ENCODE measurements around the gene RRP1B.
"Not testable (repeated sequence)": the region's sequence is repeated elsewhere in the genome, so short reads cannot be mapped to it uniquely, and the experiment has no call there.

The RRP1B gene

GRCh38 chr21:43640400-43640799 is 19.0 kb upstream of the RRP1B start:
- no peak for DNase-seq

DNA sequence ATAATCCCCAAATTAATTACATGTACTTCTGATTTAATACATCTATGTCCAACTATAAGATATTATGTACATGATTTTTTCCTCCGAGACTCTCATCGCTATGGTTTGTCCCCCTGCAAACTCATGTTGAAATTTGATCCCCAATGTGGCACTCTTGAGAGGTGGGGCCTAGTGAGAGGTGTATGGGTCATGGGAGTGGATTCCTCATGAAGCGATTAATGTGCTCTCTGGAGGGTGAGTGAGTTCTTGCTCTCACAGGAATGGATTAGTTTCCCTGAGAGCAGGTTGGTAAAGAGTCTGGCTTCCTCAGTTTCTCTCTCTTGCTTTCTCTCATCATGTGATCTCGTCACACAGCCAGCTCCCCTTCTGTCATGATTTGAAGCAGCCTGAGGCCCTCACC is 16.2 kb upstream of the RRP1B start:
- DNase-seq = no peak

DNA sequence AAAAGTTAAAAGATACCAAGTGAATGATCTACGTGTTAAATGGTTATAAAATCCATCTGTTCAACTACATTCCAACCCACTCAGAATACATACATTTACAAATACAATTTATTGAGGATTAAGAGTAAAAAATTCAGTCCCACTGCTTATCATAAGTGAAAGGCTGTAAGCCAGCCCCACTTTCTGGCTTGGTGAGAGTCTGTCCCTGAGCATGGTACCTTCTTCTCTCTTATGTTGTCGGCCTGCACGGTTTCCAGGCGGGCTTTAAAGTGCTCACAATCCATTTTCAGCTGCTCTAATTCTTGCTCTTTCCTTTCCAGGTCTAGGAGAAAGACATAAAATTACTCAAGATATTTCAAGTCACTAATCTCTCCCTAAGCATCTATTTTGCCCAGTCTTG is 15.3 kb upstream of the RRP1B start:
- DNase-seq = no peak

GRCh38 chr21:43644609-43645008 is 14.8 kb upstream of the RRP1B start:
- no peak for DNase-seq

DNA sequence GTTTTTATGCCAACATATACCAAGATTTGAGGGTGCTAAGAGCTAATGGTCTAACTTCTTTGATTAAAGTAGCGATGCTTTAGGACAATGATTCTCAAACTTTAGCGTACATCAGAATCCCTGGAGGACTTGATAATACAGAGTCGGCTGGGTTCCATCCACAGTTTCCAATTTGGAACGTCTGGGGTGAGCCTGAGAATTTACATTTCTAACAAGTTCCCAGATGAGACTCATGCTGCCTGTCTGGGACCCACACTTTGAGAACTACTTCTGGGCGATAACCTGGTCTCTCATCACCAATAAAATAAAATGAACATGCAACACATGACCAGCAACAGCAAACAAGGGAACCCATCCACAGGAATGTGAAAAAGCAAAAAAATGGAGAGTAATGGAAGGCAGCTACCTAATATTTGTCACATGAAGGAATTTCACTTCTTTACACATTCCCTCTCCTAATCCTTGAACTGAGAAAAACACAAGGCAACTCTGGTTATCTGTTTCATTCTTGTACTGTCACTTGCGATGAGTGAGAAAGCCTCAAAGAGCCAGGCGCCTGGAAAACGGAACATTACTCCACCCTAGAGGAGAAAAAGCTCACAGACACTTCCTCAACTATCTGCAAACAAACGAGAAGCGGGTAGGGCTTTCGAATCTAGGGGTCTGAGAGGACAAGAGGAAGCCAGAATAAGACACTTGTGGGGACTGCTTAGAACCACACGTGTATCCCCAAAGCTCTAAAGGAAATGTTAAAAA is 14.0 kb upstream of the RRP1B start:
- no peak for DNase-seq

DNA sequence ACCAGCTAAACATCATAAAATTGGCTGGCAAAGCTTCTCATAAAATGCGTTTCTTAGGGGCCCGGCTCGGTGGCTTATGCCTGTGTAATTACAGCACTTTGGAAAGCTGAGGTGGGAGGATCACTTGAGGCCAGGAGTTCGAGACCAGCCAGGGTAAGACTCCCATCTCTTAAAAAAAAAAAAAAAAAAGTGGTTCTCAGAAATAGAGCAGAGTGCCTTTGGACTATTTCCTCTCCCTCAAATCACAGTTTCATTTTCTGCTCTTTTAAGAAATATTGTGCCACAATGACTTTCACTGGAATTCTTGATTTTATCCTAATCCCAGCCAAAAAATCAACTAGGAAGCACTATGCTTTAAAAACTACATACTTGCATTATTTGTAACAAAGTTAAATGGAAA is 13.4 kb upstream of the RRP1B start:
- DNase-seq = no peak

GRCh38 chr21:43646550-43647260 is 12.7 kb upstream of the RRP1B start:
- DNase-seq = peak; percentile 66

- DNase-seq = no peak
Measured at GRCh38 chr21:43648171-43648570, 11.2 kb upstream of the RRP1B start.

DNA sequence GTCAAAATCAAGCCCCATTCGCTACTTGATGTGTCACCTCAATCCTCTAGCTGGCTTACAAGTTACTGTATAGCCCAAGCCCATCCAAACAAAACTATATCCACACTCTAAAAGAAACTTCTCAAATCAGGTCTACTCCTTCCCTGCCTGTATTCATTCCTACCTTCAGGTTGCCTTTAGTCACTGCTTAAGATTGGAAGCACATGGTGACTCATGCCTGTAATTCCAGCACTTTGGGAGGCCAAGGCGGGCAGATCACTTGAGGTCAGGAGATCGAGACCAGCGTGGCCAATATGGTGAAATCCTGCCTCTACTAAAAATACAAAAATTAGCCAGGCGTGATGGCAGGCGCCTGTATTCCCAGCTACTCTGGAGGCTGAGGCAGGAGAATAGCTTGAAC is 7.4 kb upstream of the RRP1B start:
- not testable (repeated sequence) for DNase-seq

DNA sequence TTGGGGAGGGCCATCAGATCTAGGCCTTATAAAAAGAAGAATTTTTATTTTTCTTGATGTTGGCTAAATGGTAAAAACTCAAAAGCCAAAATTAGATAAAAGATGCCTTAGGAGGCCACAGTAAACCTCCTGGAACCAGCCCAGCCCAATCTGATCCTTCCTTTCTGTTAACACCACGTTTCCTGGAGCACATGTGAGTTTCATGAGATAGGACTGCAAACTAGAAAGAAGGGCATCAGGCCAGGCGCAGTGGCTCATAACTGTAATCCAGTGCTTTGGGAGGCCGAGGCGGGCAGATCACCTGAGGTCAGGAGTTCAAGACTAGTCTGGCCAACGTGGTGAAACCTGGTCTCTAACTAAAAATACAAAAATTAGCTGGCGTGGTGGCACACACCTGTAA is 6.7 kb upstream of the RRP1B start:
- DNase-seq = no peak

DNA sequence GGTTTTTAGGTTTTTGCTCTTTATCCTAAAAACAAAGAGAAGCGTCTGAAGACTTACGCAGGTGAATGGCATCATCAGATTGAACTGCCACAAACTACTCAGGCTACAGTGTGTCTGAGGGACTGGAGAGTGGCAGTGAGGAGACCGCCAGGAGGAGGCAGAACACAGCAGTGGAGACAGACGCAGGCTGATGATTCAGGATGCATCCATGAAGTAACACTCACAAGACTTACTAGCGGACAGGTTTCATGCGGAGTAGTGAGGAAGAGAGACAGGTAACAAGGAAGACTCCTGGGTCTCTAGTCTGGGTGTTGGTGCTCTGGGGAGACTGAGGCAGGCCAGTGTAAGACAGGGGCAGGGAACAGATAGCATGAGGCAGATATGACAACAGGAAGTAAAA is 5.7 kb upstream of the RRP1B start:
- DNase-seq = no peak

- DNase-seq = no peak
Measured at GRCh38 chr21:43654806-43655489, 4.4 kb upstream of the RRP1B start.

DNA sequence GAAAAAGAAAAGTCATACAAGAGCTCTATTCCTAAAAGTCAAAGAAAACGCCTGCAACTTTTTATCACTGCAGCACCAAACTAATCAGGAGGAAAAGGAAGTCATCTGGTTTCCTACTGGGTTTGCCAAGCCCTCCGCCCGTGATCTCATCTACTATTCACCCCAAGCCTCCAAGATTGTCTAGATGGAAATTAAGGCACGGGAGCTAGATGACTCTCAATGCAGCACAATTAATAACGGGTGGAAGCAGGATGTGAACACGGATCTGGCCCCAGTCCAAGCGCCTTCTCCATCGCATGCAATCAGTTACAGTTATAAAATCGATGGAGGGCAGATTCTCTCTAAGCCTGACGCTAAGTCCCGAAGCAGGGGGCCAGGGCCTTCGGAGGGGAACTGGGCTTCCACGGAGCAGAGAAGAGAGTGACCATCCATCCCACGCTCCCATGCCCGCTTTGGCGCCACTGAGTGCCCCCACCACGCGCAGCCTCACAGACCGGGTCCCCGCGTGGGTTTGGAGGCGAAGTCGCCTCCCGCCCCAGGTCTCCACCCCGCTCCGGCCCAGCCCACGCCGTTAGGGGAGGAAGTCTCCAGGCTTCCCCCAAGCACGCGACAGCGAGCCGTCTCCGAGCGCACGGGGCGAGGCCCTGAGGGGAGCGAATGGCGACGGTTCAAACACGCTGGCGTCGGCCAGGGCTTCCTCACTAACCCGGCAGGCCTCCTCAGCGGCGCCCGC is 1.8 kb upstream of the RRP1B start:
- no peak for DNase-seq

GRCh38 chr21:43658088-43658741 is 1.1 kb upstream of the RRP1B start:
- DNase-seq = no peak

DNA sequence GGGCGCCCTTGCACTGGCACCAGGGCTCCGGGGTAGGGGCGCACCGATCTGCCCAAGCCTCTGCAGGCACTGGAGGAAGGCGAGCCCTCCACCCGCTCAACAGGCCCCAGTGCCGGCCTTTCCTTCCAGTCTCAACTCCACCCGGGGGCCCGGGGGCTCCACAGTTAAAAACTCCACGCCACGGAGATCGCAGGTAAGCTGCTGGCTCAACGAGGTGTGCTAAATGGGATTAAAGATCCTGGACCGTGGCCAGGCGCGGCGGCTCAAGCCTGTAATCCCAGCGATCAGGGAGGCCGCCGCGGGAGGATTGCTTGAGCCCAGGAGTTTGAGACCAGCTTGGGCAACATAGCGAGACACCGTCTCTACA is 608 bp upstream of the RRP1B start:
- DNase-seq = no peak

DNA sequence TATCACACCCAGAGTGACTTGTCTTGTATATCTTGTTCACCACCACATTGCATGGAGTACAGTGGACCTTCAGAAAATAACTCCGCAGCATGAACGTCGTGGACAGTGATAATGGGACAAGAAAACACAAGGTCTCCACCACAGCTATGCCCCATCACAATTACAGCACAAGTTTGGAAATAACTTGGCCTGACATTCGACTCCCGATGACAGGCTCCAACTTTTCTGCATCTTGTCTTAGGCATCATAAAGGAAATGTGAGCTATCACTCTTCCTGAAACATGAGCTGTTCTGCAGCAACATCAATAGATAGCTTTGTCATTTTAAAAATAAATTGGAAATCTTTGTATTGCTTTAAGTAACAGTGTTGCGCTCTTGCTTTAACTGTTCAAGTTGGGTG is 2.9 kb downstream of the RRP1B start:
- DNase-seq = no peak

DNA sequence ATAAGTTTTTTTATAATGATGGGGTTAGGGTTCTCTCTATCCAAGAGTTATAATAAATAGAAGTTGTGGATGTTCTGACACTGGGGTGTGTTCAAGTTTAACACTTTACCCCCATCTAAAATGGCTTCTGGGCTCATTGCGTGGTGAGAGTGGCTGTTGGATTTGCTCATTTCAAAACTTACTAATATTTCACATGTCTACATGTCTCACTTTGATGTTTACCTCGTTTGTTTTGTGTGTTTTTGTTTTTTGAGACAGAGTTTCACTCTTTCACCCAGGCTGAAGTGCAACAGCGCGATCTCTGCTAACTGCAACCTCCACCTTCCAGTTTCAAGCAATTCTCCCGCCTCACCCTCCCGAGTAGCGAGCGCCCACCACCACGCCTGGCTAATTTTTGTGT is 3.7 kb downstream of the RRP1B start:
- no peak for DNase-seq

DNA sequence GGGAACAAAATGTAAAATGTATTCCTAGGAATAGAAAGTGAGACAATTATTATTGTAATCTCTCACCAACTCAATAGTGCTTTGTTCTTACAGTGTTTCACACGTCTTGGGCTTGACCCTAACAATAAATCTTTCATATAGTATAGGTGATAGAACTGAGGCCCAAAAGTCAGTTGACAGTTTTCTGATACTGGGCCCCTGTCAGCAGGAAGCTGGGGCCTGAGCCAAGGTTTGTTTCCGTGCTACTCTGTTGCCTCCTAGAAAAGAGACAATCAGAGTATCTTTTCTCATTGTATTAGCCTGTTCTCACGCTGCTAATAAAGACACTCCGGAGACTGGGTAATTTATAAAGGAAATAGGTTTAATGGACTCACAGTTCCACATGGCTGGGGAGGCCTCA is 5.0 kb downstream of the RRP1B start:
- DNase-seq = no peak

- no peak for DNase-seq
Measured at GRCh38 chr21:43665879-43666278, 6.5 kb downstream of the RRP1B start.

DNA sequence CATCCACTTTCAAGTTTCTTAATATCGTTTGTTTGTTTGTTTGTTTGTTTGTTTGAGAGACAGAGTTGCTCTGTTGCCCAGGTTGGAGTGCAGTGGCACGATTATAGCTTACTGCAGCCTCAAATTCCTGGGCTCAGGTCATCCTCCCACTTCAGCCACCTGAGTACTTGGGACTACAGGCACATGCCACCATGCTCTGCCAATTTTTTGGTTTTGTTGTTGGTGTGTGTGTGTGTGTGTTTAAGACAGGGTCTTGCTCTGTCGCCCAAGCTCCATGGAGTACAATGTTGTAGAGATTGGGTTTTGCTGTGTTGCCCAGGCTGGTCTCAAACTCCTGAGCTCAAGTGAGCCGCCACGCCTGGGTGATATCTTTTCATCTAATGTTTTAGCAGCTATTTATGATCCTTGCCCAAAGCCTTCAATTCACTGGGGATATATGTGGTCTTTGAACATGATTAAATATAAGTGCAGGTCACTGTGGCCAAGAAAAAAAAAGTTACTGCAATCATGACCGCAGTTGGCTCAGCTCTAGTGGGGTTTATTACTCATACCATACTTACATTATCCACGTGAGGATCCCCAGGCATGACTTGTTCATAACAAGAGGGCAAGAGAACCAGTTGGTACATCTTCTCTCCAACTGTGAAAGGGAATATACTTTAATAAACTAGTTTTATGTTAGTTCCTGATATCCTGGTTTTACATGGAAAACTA is 8.0 kb downstream of the RRP1B start:
- DNase-seq = no peak

DNA sequence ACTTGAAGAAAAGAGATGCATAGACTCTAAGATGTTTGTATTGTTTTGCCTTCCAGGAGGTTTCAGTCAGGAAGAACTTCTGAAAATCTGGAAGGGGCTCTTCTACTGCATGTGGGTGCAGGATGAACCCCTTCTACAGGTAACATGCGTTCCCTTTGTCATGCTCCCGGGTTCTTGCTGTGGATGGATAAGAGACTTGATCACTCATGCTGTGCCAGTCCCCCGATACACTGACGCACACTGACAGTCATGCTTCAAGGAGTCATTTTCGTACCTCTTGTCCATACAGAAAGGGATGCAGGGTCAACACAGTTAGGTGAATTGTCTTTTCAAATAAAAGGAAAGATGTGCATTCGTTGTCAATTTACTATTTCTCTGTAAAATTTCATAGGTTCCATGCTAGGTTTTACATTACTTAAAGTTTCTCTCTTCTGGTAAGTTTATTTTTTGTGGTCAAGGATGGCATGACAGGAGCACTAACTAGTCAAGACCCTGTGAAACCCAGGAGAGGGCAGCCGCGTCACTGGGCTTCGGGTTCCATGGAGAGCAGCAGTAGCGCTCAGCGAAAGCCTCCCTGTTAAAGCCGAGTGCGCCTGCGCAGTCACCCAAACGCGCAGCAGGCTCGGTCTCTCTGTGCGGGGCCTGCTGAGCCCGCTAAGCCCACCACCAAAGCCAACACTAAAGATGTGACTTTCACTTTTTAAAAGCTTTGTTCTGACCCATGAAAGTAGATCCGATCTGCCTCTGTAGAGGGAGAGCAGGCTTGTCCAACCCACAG is 10.7 kb downstream of the RRP1B start:
- no peak for DNase-seq
